BE2C (cell line): ENCODE results near the gene HLF.

ENCODE experiments used
- DNase-seq: peaks from one replicate; pipeline ENCODE4 v3.0.0-alpha.2; 2020
- H3K27me3 ChIP-seq: fragments of 250-450 bp; sonication (Bioruptor Pico); 2 replicates; pipeline ENCODE4 v1.5.1; 2020; ENCODE audit warnings: mild to moderate bottlenecking
- H3K36me3 ChIP-seq: fragments of 250-450 bp; sonication (Bioruptor Pico); 2 replicates; pipeline ENCODE4 v1.5.1; 2020; ENCODE audit warnings: mild to moderate bottlenecking
- H3K4me1 ChIP-seq: fragments of 250-450 bp; sonication (Bioruptor Pico); 2 replicates; pipeline ENCODE4 v1.5.1; 2020
- H3K4me3 ChIP-seq: 2 replicates; pipeline ENCODE4 v1.5.1; 2011; ENCODE audit warnings: low read depth, low read length
- H3K9me3 ChIP-seq: fragments of 250-450 bp; sonication (Bioruptor Pico); 2 replicates; pipeline ENCODE4 v1.5.1; 2020
- CTCF ChIP-seq: IDR thresholded peaks from 2 replicates; pipeline ENCODE4 v1.5.1; 2012; ENCODE audit warnings: mild to moderate bottlenecking, low read depth, low read length

Gene HLF

GRCh38 chr17:55318081-55318480 is 53.3 kb downstream of the HLF start:
- H3K36me3 ChIP-seq: no peaks in the 10 kb centered on the region
- no peak overlapping the region for H3K4me3 ChIP-seq
- DNase-seq: no peak
- no peaks in the 10 kb centered on the region for H3K4me1 ChIP-seq
- no peaks in the 10 kb centered on the region for H3K27me3 ChIP-seq
- TF ChIP-seq CTCF: no peak
- H3K9me3 ChIP-seq: no peaks in the 10 kb centered on the region

- H3K4me1 ChIP-seq: no peaks in the 10 kb centered on the region
- no peaks in the 10 kb centered on the region for H3K27me3 ChIP-seq
- H3K4me3 ChIP-seq: no peak overlapping the region
- H3K9me3 ChIP-seq: no peaks in the 10 kb centered on the region
- TF ChIP-seq CTCF: no peak
- DNase-seq: no peak
- no peaks in the 10 kb centered on the region for H3K36me3 ChIP-seq
Observed at GRCh38 chr17:55318715-55319487, 54.1 kb downstream of the HLF start.

GRCh38 chr17:55319933-55320593 is 55.3 kb downstream of the HLF start:
- H3K36me3 ChIP-seq: no peaks in the 10 kb centered on the region
- TF ChIP-seq CTCF: no peak
- no peak for DNase-seq
- H3K27me3 ChIP-seq: no peaks in the 10 kb centered on the region
- H3K4me3 ChIP-seq: no peak overlapping the region
- H3K9me3 ChIP-seq: no peaks in the 10 kb centered on the region
- H3K4me1 ChIP-seq: no peaks in the 10 kb centered on the region

GRCh38 chr17:55320594-55321426 is 56.0 kb downstream of the HLF start:
- Histone ChIP-seq H3K36me3 (no peaks in the 10 kb centered on the region), H3K9me3 (no peaks in the 10 kb centered on the region), H3K4me1 (no peaks in the 10 kb centered on the region), H3K27me3 (no peaks in the 10 kb centered on the region), H3K4me3 (no peak overlapping the region)
- TF ChIP-seq CTCF: no peak
- DNase-seq: no peak

DNA sequence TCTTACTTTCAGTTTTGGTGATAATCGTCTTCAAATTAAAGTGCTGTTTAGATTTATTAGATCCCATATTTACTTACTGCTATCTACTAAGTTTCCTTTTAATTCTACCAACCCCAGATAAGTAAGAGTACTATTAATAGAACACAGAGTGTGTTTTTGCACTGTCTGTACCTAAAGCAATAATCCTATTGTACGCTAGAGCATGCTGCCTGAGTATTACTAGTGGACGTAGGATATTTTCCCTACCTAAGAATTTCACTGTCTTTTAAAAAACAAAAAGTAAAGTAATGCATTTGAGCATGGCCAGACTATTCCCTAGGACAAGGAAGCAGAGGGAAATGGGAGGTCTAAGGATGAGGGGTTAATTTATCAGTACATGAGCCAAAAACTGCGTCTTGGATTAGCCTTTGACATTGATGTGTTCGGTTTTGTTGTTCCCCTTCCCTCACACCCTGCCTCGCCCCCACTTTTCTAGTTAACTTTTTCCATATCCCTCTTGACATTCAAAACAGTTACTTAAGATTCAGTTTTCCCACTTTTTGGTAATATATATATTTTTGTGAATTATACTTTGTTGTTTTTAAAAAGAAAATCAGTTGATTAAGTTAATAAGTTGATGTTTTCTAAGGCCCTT is 56.8 kb downstream of the HLF start:
- no peak for DNase-seq
- no peak for TF ChIP-seq CTCF
- Histone ChIP-seq H3K36me3 (no peaks in the 10 kb centered on the region), H3K9me3 (no peaks in the 10 kb centered on the region), H3K27me3 (no peaks in the 10 kb centered on the region), H3K4me3 (no peak overlapping the region), H3K4me1 (no peaks in the 10 kb centered on the region)
